GM21360 (cell line): ENCODE results near the gene IGSF11.
"Not testable (repeated sequence)": the region's sequence is repeated elsewhere in the genome, so short reads cannot be mapped to it uniquely, and the experiment has no call there.

Experiments
- ATAC-seq: cut with Tn5 transposase; IDR thresholded peaks from one replicate; pipeline ENCODE4 v1.9.1; 2021; ENCODE audit warnings: mild to moderate bottlenecking, moderate library complexity; ENCODE audit not compliant: unreplicated experiment

The IGSF11 gene

GRCh38 chr3:118990823-118991560, 43.7 kb downstream of the IGSF11 start:
- no peak for ATAC-seq

GRCh38 chr3:118988198-118989130, 46.2 kb downstream of the IGSF11 start:
- ATAC-seq: no peak

GRCh38 chr3:118987477-118987876, 47.2 kb downstream of the IGSF11 start:
- no peak for ATAC-seq

GRCh38 chr3:118986734-118987133, 47.9 kb downstream of the IGSF11 start:
- no peak for ATAC-seq

- no peak for ATAC-seq
These were observed 49.9 kb downstream of the IGSF11 start for GRCh38 chr3:118984699-118985098.

GRCh38 chr3:118981494-118982134, 53.0 kb downstream of the IGSF11 start:
- no peak for ATAC-seq

GRCh38 chr3:118980832-118981231, 53.8 kb downstream of the IGSF11 start:
- no peak for ATAC-seq

- ATAC-seq: no peak
These were observed 56.3 kb downstream of the IGSF11 start for GRCh38 chr3:118978393-118978758.

GRCh38 chr3:118977671-118978392, 56.8 kb downstream of the IGSF11 start:
- no peak for ATAC-seq

GRCh38 chr3:118977118-118977517, 57.5 kb downstream of the IGSF11 start:
- ATAC-seq: no peak

- not testable (repeated sequence) for ATAC-seq
These were observed 59.2 kb downstream of the IGSF11 start for GRCh38 chr3:118975476-118975875.

- no peak for ATAC-seq
These were observed 60.1 kb downstream of the IGSF11 start for GRCh38 chr3:118974356-118975097.

- ATAC-seq: no peak
These were observed 61.6 kb downstream of the IGSF11 start for GRCh38 chr3:118973050-118973449.

- no peak for ATAC-seq
These were observed 63.8 kb downstream of the IGSF11 start for GRCh38 chr3:118970819-118971218.

GRCh38 chr3:118968640-118969039, 66.0 kb downstream of the IGSF11 start:
- ATAC-seq: no peak

- ATAC-seq: no peak
These were observed 66.5 kb downstream of the IGSF11 start for GRCh38 chr3:118968111-118968510.

- no peak for ATAC-seq
These were observed 67.9 kb downstream of the IGSF11 start for GRCh38 chr3:118966700-118967099.

GRCh38 chr3:118963711-118964110, 70.9 kb downstream of the IGSF11 start:
- no peak for ATAC-seq

- ATAC-seq: no peak
These were observed 73.7 kb downstream of the IGSF11 start for GRCh38 chr3:118960876-118961450.
